Uterus (tissue), 4 donors: ENCODE results near the gene CARTPT. TPM values are rescaled to one million over a fixed set of nuclear protein-coding genes. Genes with fewer than 3 reads are reported as not detected.

Experiments
- DNase-seq, 2 donors: peaks; one replicate each; pipeline ENCODE4 v3.0.0-alpha.2; 2019 to 2020
- H3K27ac ChIP-seq, 2 donors: fragments of 200-600 bp; sonication (generic); 1 replicate in 1 of 2; 2 replicates in 1 of 2; pipeline ENCODE4 v1.5.1; 2016 to 2018
- H3K27me3 ChIP-seq, 2 donors: fragments of 200-600 bp; sonication (generic); one replicate each; pipeline ENCODE4 v1.5.1; 2018 to 2019; ENCODE audit warnings: control low read depth in 1 of 2
- H3K36me3 ChIP-seq, 2 donors: fragments of 200-600 bp; sonication (generic); one replicate each; pipeline ENCODE4 v1.5.1; 2019; ENCODE audit warnings: control low read depth in 1 of 2
- H3K4me1 ChIP-seq, 2 donors: fragments of 200-600 bp; sonication (generic); one replicate each; pipeline ENCODE4 v1.5.1; 2018 to 2019; ENCODE audit warnings: control low read depth in 1 of 2
- H3K4me3 ChIP-seq, 2 donors: fragments of 200-600 bp; sonication (generic); 1 replicate in 1 of 2; 2 replicates in 1 of 2; pipeline ENCODE4 v1.5.1; 2018 to 2019; ENCODE audit warnings: mild to moderate bottlenecking in 1 of 2
- H3K9me3 ChIP-seq, 2 donors: fragments of 200-600 bp; sonication (generic); one replicate each; pipeline ENCODE4 v1.5.1; 2019; ENCODE audit warnings: control low read depth in 1 of 2
- POLR2A ChIP-seq, 2 donors: fragments of 450-650 bp; IDR thresholded peaks; one replicate each; pipeline ENCODE4 v1.6.1; 2016; ENCODE audit warnings: antibody characterized with exemption in 2 of 2, mild to moderate bottlenecking in 1 of 2, moderate library complexity in 1 of 2
- intact Hi-C: fragments of 100-400 bp; cut with DNase I; formaldehyde crosslinking; loops from one replicate; pipeline ENCODE4 v1.15.1; 2023; ENCODE audit warnings: low total_unique reads
- total RNA-seq, 4 donors: library from RNA; depleted of rRNA in 3 of 4; stranded (reverse); fragments of >200 nt in 3 of 4; gene quantifications; one replicate each; pipeline versions ENCODE4 v1.1.0 to v1.2.4, GENCODE V29; 2014 to 2023
- TF ChIP-seq, protein P1 (sequence below), 4 experiments: fragments of 200-600 bp in 2 of 4; fragments of 450-650 bp in 2 of 4; sonication (generic) in 2 of 4; IDR thresholded peaks; one replicate each; pipeline ENCODE4 v1.5.1; 2016 to 2019; ENCODE audit warnings: antibody characterized with exemption in 4 of 4, mild to moderate bottlenecking in 2 of 4, moderate library complexity in 1 of 4
- donor health status: DM: yes; HTN: yes; CAD: no.

CARTPT gene
- total RNA-seq, 4 donors from 2014 or later: not detected

DNA sequence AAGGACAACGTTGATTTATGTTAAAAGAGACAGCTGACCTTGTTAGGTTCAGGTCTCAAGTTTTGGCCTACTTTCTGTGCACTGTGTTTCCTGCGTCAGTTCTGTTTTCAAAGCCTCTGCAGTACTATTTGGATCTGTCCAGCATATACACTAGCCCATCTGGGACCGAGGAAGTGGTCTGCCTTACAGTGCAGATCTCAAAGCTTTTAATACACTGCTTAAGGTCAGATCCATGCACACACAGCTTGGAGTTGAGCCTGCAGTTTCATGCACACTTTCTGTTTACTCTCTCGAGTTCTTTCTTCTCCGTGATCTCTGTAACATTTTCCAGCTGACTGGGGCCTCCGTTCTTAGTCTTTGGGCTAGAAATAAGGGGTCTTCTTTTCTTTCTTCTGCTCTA lies 24.1 kb downstream of the CARTPT start:
- no peak for DNase-seq
- no peak for TF ChIP-seq POLR2A (IDR thresholded peaks at IDR 0.05)
- TF ChIP-seq, protein P1, sequence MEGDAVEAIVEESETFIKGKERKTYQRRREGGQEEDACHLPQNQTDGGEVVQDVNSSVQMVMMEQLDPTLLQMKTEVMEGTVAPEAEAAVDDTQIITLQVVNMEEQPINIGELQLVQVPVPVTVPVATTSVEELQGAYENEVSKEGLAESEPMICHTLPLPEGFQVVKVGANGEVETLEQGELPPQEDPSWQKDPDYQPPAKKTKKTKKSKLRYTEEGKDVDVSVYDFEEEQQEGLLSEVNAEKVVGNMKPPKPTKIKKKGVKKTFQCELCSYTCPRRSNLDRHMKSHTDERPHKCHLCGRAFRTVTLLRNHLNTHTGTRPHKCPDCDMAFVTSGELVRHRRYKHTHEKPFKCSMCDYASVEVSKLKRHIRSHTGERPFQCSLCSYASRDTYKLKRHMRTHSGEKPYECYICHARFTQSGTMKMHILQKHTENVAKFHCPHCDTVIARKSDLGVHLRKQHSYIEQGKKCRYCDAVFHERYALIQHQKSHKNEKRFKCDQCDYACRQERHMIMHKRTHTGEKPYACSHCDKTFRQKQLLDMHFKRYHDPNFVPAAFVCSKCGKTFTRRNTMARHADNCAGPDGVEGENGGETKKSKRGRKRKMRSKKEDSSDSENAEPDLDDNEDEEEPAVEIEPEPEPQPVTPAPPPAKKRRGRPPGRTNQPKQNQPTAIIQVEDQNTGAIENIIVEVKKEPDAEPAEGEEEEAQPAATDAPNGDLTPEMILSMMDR (IDR thresholded peaks at IDR 0.05): no peak
- no peaks in the 10 kb centered on the region for H3K27me3 ChIP-seq
- no peaks in the 10 kb centered on the region for H3K9me3 ChIP-seq
- H3K36me3 ChIP-seq: no peaks in the 10 kb centered on the region
- no peak overlapping the region for H3K4me3 ChIP-seq
- H3K4me1 ChIP-seq: no peaks in the 10 kb centered on the region
- intact Hi-C loops: no loop called here
- no peak overlapping the region for H3K27ac ChIP-seq

DNA sequence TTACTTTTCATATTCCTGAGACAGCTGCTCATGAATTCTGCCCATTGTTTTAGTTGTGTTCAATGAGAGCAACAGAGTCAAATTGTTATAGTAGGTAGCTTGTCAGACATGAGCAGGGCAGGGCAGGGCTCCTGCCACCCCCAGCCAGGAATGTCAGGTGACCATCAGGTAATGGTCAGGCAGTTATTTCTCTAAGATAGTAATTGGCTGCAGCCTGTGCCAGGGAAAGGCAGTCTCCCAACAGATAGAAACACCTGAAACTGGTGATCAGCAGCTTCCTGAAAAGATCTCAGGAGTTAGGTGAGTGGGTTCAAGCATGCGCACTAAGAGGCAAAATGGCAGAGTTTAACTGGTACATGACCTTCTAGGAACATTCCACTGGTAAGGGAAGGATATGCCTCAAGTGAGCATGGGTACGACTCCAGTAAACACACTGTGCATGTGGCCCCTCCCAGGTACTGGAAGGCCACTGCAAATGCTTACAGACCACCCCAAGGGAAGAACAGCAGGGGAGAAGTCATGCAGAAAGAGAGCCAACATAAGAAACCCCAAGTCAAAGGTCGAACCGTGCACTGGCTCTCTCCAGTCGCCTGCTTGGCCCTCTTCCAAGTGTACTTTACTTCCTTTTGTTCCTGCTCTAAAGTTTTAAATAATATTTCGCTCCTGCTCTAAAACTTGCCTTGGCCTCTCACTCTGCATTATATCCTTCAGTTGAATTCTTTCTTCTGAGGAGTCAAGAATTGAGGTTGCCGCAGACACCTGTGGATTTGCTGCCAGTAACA lies 25.1 kb downstream of the CARTPT start:
- TF ChIP-seq, protein P1 (IDR thresholded peaks at IDR 0.05): no peak
- no peak for TF ChIP-seq POLR2A (IDR thresholded peaks at IDR 0.05)
- Histone ChIP-seq H3K36me3 (no peaks in the 10 kb centered on the region), H3K4me3 (no peak overlapping the region), H3K4me1 (no peaks in the 10 kb centered on the region), H3K27me3 (no peaks in the 10 kb centered on the region), H3K27ac (no peak overlapping the region), H3K9me3 (no peaks in the 10 kb centered on the region)
- DNase-seq: no peak
- intact Hi-C loops: no loop called here

DNA sequence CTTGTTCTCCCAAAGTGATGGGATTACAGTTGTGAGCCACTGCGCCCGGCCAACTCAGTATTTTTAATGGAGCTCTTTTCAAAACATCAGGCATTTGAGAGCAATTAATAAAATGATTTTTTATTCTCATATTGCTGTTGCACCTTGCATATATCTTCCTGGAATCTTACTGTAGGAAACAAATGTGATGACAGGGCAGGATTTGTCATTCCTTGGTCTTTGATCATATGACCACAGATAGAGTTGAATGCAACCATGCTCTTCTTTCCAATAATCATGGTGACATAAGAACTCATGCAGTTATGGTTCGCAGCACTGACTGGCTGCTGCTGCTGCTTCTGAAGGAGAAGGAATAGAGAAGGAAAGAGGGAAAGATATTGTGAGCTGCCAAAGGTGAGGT lies 28.1 kb downstream of the CARTPT start:
- no peak overlapping the region for H3K27ac ChIP-seq
- DNase-seq: no peak
- intact Hi-C loops: no loop called here
- no peak overlapping the region for H3K4me3 ChIP-seq
- TF ChIP-seq POLR2A (IDR thresholded peaks at IDR 0.05): no peak
- TF ChIP-seq, protein P1 (IDR thresholded peaks at IDR 0.05): no peak
- H3K36me3 ChIP-seq: no peaks in the 10 kb centered on the region
- H3K9me3 ChIP-seq: no peaks in the 10 kb centered on the region
- no peaks in the 10 kb centered on the region for H3K4me1 ChIP-seq
- H3K27me3 ChIP-seq: no peaks in the 10 kb centered on the region

DNA sequence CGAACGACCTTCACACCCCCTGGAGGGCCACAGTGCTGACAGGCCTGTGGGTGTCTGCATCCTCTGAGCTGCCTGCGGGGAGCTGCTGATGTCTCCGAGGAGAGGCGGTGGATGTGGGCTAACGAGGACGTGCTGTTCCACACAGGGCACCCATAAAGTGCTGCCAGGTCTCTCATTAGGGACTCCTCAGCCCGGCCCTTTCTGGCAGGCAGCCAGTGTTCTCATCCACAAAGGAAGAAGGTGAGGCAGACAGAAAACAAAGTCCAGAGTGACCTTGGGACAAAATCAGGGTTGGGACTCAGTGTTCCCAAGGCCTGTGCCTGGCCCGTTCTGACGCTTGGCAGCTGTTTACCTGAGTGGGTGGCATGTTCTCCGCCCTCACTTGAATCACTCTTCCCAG lies 29.3 kb downstream of the CARTPT start:
- DNase-seq: peak in 1 of 2 donors; percentile 22
- no peak for TF ChIP-seq POLR2A (IDR thresholded peaks at IDR 0.05)
- TF ChIP-seq, protein P1 (IDR thresholded peaks at IDR 0.05): no peak
- Histone ChIP-seq H3K27ac (no peak overlapping the region), H3K9me3 (no peaks in the 10 kb centered on the region), H3K4me1 (no peaks in the 10 kb centered on the region), H3K4me3 (no peak overlapping the region), H3K36me3 (no peaks in the 10 kb centered on the region), H3K27me3 (no peaks in the 10 kb centered on the region)
- intact Hi-C loops: no loop called here

DNA sequence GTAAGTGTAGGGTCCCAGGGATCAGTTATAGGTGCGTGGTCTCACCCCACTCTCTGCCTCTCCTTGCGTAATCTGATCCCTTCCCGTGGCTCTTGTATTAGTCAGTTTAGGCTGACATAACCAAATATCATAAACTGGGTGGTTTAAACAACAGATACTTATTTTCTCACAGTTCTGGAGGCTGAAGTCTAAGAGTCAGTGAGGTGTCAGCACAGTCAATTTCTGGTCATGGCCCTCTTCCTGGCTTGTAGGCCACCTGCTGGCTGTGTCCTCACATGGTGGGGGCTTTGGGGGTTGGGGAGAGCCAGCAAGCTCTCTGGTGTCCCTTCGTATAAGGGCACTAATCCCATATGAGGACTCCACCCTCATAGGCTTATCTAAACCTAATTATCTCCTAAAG lies 32.3 kb downstream of the CARTPT start:
- Histone ChIP-seq H3K4me1 (no peaks in the 10 kb centered on the region), H3K4me3 (no peak overlapping the region), H3K9me3 (no peaks in the 10 kb centered on the region), H3K27ac (no peak overlapping the region), H3K27me3 (no peaks in the 10 kb centered on the region), H3K36me3 (no peaks in the 10 kb centered on the region)
- TF ChIP-seq, protein P1 (IDR thresholded peaks at IDR 0.05): no peak
- no peak for TF ChIP-seq POLR2A (IDR thresholded peaks at IDR 0.05)
- no peak for DNase-seq
- intact Hi-C loops: no loop called here
